Stimulated activated CD4-positive, alpha-beta T cell treated with anti-CD3 and anti-CD28 coated beads, Interleukin-15, amount 100 ng/mL, for 1 hour (primary cell): Measurements from ENCODE around the gene NRCAM.

Source experiments
- DNase-seq, 2 donors: peaks; one replicate each; pipeline ENCODE4 v3.0.0-alpha.2; 2020; ENCODE audit warnings: low read depth in 1 of 2, low spot score in 1 of 2

Gene NRCAM

GRCh38 chr7:108222236-108222892 lies 233.9 kb downstream of the NRCAM start:
- no peak for DNase-seq

- no peak for DNase-seq
Measured at GRCh38 chr7:108211382-108212201, 244.6 kb downstream of the NRCAM start.

DNA sequence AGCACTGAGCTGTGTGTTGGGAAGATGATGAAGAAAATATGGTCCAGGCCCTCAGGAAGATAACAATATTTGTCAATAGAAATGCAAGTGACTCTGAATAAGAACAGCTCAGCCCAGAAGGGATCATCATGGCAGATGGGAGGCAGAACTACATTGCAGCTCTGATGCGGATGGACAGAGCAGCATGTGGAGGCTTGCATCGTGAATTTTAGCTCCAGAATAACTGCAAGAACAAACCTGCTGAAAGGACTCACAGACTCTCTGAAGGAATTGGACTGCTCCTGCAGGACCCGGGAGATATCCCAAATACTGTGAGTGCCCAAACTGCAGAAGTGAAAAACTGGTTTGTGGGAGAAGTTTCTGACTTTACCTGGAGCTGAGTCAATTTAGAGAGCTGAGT lies 245.4 kb downstream of the NRCAM start:
- no peak for DNase-seq

- no peak for DNase-seq
Measured at GRCh38 chr7:108205311-108205710, 250.9 kb downstream of the NRCAM start.

- DNase-seq: no peak
Measured at GRCh38 chr7:108204281-108204796, 251.9 kb downstream of the NRCAM start.

DNA sequence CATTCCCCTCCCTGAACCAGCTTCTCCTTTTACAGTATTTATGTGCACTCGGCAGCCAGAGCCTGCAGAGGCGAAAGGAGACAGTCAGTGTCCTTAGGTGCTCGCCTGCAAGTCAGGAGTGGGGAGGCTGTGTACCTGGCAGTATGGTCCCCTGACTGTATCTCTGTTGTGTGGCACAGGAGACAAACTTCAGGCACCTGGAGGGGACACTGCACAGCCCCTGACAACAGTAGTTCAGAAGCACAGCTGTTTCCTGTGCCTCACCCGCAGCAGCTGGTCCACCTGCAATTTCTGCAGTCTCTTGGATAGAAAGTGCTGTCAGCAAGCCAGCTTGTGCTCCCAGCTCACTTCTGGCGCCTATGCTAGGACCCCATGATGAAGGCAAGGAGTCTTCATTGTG lies 252.7 kb downstream of the NRCAM start:
- no peak for DNase-seq

DNA sequence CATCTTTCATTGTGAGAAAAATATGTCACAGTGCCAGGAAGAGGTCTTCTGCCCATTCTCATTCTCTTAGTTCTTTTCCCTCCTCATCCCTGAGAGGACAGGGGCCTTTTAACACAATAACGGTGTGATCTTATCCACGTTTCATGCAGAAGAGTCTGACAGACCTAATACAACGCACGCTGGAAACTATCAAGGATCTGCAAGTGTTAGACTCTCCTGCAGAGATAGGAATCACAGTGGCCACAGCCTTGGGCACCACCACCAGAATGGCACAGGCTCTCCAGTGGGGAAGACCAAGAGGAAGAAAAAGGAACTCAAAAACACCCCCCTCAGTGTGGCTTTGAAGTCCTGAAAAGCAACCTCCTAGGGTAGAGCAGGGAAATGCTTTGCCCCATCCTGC lies 253.5 kb downstream of the NRCAM start:
- DNase-seq: no peak

DNA sequence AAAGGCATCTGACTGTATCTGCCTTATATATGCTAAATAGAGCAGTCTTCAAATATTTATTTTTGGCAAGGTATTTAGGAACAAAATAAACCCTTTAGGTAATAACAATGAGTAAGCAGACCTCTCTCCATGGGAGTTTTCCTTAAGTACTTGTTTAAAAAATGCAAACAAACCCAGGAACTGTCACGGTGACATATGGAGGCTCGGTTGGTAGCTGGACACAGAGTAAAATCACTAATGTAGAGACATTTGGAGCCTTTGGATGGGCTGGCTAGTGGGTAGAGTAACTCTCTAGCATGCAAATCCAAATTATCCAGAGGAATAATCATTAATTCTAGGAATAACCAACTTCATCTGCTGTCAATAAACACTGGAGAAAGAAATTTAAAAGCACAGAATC lies 254.5 kb downstream of the NRCAM start:
- no peak for DNase-seq

DNA sequence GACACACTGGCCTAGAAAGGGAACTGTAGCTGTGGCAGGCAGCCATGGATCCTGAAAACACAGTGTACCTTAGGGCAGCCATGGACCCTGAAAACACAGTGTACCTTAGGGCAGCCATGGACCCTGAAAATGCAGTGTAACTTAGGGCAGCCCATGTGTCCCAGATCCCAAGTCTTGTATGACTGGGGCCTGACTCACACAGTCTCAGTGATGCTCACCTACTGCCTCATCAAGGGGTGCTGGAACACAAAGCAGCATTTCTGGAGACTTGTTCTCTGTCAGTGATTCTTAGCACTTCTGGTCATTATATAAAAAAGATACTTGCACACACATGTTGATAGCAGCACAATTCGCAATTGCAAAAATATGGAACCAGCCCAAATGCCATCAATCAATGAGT lies 255.9 kb downstream of the NRCAM start:
- no peak for DNase-seq

DNA sequence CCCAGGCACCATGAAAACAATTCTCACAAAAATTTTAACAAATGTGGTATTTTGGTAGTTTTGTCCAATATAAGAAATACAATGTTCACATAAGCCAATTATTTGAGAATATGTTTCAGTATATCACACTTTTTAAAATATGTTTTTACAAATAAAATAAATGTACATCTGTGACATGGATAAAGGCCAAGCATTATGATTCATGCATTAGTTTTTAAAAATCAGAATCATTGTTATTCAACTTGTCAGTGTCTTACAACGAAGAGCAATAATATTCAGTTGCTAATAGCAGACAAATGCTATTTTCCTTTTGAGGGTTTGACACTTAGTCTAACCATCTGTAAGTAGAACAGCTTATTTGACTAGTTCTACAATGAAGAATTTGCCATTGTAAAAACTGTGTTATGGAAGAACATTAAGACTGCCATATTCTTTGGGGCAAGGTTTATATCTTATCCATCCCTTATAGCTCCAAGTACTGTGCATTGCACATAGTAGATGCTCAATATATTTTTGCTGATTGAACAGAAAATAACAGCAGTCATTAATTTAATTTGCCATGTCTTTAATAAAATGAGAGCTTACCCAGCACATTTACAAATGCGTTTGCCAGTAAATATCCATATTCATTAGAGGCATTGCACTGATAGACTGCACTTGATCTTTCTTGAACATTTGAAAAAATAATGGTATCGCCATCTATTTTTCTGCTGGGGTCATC lies 258.7 kb downstream of the NRCAM start:
- no peak for DNase-seq

GRCh38 chr7:108196004-108196403 lies 260.2 kb downstream of the NRCAM start:
- no peak for DNase-seq

- no peak for DNase-seq
Measured at GRCh38 chr7:108193594-108194498, 262.4 kb downstream of the NRCAM start.

DNA sequence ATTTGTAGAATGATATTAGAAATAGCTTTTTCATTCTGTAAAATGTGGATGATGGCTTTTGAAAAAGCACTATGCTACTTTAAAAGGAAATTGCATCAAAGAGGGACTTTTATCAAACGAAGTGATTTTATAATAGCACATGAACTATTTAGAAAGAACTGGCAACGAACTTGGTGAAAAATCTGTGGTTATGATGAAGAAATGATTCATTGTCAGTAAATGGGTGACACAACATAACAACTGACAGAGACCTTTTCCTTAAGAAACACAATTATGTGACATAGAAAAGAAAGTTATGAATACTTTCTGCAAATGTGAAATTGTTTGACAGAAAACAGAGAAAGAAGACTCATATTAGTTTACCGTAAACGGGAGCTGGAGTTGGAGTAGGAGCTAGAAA lies 265.3 kb downstream of the NRCAM start:
- DNase-seq: no peak

DNA sequence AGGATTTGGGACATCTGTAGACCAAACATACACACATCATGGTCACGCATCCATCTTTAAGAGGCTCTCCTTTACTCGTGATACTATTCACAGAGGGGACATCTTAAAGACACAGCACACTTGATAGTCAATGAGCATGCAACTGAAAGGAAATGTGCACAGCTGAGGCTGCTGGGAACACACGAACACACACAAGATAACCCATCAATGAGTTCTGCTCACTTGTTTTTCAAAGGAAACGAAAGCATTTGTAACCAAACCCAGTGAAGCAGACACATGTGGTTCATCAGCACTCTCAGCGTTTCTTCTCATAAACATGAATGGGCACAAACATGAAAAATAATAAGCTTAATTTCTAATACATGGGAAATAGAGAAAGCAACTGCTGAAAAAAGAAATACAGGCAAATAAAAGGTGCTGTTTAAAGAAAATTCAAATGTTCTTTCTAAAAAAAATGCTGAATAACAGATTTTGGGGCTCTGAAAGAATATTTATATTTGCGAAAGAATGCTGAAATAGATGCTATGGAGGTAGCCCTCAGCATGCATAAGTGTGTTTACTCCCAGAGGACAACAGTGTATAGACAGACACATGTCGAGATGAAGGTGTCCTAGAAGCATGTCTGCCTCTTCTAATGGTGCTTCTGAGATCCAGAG lies 266.4 kb downstream of the NRCAM start:
- no peak for DNase-seq

- DNase-seq: no peak
Measured at GRCh38 chr7:108188724-108189123, 267.5 kb downstream of the NRCAM start.

DNA sequence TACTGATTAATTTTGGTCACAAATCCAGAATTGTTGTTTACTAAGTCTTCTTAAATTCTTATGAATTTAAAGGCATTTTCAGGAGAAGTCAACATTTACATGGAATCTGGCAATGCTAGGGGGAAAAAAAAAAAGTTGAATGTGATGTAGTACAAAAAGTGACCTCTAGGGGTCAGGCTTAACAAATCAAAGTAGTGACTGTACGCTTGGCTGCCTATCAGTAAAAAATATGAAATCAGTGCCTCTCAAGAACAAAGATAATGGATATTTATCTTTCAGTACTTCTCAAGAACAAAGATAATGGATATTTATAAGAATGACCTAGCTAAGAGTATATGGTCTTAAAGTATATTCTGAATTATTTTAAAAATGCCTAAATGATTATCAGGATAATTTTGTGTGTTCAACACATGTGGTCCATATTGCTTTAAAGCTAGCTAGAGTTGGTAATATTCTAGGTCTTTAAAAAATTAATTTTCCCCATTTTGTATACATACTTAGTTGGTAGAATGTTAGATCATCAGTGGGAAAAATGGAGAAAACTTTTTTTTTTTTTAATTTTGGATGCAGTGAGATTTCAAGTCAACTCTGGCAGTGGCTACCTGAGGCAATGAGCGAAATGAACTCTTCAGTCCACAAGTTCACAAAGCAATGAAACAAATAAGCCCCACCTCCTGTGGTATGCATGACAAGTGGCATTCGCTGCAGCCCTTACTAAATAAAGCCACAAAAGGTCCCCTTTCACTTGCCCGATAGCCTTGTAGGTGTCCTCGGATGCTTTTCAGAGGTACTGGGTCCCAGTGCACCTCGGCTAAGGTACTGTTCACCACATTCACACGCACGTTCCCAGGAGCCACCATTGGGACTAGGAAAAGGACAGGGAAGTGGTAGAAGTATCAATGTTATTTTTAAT lies 274.9 kb downstream of the NRCAM start:
- DNase-seq: no peak

- DNase-seq: no peak
Measured at GRCh38 chr7:108178398-108178797, 277.8 kb downstream of the NRCAM start.

DNA sequence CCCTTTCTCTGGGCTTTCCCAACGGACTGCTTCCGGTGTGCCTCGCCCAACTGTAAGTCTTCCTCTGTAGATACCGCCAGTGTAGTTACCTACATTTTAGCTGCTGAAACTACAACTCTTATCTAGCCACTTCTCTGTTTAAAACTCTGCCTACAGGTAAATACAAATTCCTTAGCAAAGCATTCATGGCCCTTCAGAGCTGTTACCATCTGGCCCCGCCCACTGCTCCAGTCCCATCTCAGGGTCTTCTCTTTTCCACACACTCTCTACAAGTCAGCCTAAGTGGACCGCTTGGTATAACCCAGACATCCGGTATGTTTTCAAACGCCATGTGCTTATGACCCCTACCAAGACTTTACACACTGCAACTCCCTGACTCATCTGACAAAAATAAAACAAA lies 285.1 kb downstream of the NRCAM start:
- no peak for DNase-seq

GRCh38 chr7:108170251-108170650 lies 286.0 kb downstream of the NRCAM start:
- DNase-seq: no peak
